Measurements from ENCODE around the gene DKK1.

The DKK1 gene

GRCh38 chr10:52276986-52277385 is 37.1 kb upstream of the DKK1 start:
- H3K4me3 ChIP-seq (replicated peaks; ENCODE audit: low read depth, low read length): no peak overlapping the region
- TF ChIP-seq CTCF (IDR thresholded peaks at IDR 0.05; ENCODE audit: low read length, missing control alignments): no peak
- DNase-seq (ENCODE audit: low read depth): no peak

- no peak overlapping the region for H3K4me3 ChIP-seq (replicated peaks; ENCODE audit: low read depth, low read length)
- TF ChIP-seq CTCF (IDR thresholded peaks at IDR 0.05; ENCODE audit: low read length, missing control alignments): no peak
- no peak for DNase-seq (ENCODE audit: low read depth)
Observed at GRCh38 chr10:52279546-52279945, 34.5 kb upstream of the DKK1 start.

GRCh38 chr10:52280051-52280450 is 34.0 kb upstream of the DKK1 start:
- no peak overlapping the region for H3K4me3 ChIP-seq (replicated peaks; ENCODE audit: low read depth, low read length)
- peak; percentile 18 for DNase-seq (ENCODE audit: low read depth)
- no peak for TF ChIP-seq CTCF (IDR thresholded peaks at IDR 0.05; ENCODE audit: low read length, missing control alignments)

GRCh38 chr10:52283174-52283573 is 30.9 kb upstream of the DKK1 start:
- DNase-seq (ENCODE audit: low read depth): peak; percentile 47
- TF ChIP-seq CTCF (IDR thresholded peaks at IDR 0.05; ENCODE audit: low read length, missing control alignments): no peak
- H3K4me3 ChIP-seq (replicated peaks; ENCODE audit: low read depth, low read length): no peak overlapping the region

GRCh38 chr10:52284416-52285013 is 29.6 kb upstream of the DKK1 start:
- no peak for TF ChIP-seq CTCF (IDR thresholded peaks at IDR 0.05; ENCODE audit: low read length, missing control alignments)
- H3K4me3 ChIP-seq (replicated peaks; ENCODE audit: low read depth, low read length): no peak overlapping the region
- DNase-seq (ENCODE audit: low read depth): no peak

GRCh38 chr10:52287866-52288265 is 26.2 kb upstream of the DKK1 start:
- TF ChIP-seq CTCF (IDR thresholded peaks at IDR 0.05; ENCODE audit: low read length, missing control alignments): no peak
- H3K4me3 ChIP-seq (replicated peaks; ENCODE audit: low read depth, low read length): no peak overlapping the region
- no peak for DNase-seq (ENCODE audit: low read depth)

GRCh38 chr10:52297747-52298146 is 16.3 kb upstream of the DKK1 start:
- no peak overlapping the region for H3K4me3 ChIP-seq (replicated peaks; ENCODE audit: low read depth, low read length)
- TF ChIP-seq CTCF (IDR thresholded peaks at IDR 0.05; ENCODE audit: low read length, missing control alignments): no peak
- no peak for DNase-seq (ENCODE audit: low read depth)

Data from fibroblast of pulmonary artery (primary cell).